ENCODE data around the gene PDE11A. TPM values are rescaled to one million over a fixed set of nuclear protein-coding genes. Genes with fewer than 3 reads are reported as not detected.

The PDE11A gene
- total RNA-seq, 2 donors from 2014 or later = 1.1 to 1.4 TPM

GRCh38 chr2:177748360-177748759 is 324.2 kb downstream of the PDE11A start:
- intact Hi-C loops (cut with DNase I) = loop anchor here in 1 of 2 donors (10.0 kb wide), 1 partner anchor 1756 kb away; no protein-coding TSS in a partner anchor
- DNase-seq (ENCODE audit: low spot score) = no peak

- intact Hi-C loops (cut with DNase I) = loop anchor here in 1 of 2 donors (10.0 kb wide), 1 partner anchor 1757 kb away; no protein-coding TSS in a partner anchor
- DNase-seq (ENCODE audit: low spot score) = no peak
Observed at GRCh38 chr2:177747384-177747783, 325.2 kb downstream of the PDE11A start.

DNA sequence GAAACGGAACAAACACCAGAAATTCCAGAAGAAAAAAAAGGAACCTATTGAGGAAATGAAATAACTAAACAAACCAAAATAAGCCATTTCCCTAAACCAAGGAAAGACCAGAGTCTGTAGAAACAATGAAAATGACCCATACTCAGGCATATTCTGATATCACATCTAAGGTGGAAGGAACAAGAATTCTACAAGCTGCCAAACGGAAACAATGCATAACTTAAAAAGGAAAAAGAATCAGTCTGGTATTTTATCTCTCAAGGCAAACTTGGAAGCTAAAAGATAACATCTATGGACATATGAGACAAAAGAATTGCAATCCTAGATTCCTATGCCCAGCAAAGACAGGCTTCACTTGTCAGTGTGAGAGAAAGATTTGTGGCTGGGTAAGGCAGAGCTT is 326.2 kb downstream of the PDE11A start:
- no peak for DNase-seq (ENCODE audit: low spot score)
- intact Hi-C loops (cut with DNase I) = loop anchor here in 1 of 2 donors (10.0 kb wide), 1 partner anchor 1758 kb away; no protein-coding TSS in a partner anchor

GRCh38 chr2:177745531-177745930 is 327.0 kb downstream of the PDE11A start:
- intact Hi-C loops (cut with DNase I) = loop anchor here in 1 of 2 donors (10.0 kb wide), 1 partner anchor 1759 kb away; no protein-coding TSS in a partner anchor
- DNase-seq (ENCODE audit: low spot score) = no peak

DNA sequence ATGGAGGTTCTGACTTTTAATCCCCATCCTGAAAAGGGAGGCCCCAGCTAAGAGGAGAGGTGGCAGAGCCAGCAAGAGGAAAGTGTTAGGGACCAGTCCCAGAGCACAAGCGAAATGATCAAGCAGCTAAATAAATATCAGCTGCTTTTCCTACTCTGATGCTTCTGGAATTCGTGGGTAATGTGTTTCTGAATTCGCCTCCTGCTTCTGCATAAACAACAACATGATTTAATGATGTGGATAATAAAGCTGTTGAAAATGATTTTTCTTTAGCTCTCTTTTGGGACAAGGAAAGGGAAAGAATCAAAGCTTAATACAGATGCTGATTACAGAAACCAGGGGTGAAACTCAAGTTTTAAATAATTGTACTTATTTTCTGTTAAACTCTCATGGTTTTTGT is 329.7 kb downstream of the PDE11A start:
- intact Hi-C loops (cut with DNase I) = loop anchor here in 1 of 2 donors (10.0 kb wide), 1 partner anchor 1762 kb away; no protein-coding TSS in a partner anchor
- DNase-seq (ENCODE audit: low spot score) = no peak

DNA sequence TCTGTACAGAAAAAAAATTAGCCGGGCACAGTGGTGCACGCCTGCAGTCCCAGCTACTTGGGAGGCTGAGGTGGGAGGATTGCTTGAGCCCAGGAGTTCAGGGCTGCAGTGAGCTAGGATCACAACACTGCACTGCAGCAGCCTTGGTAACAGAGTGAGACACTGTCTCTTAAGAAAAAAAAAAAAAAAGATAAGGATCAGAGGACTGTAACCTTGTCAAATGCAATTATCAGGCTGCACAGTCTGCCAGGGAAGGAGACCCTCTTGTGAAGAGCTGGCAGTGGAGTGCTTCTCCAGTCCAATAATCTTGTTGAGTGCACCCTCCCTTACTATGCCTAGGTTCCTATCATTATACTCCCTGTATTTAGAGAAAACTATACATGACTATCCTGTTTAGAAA is 330.7 kb downstream of the PDE11A start:
- intact Hi-C loops (cut with DNase I) = loop anchor here in 1 of 2 donors (10.0 kb wide), 1 partner anchor 1763 kb away; no protein-coding TSS in a partner anchor
- DNase-seq (ENCODE audit: low spot score) = no peak

DNA sequence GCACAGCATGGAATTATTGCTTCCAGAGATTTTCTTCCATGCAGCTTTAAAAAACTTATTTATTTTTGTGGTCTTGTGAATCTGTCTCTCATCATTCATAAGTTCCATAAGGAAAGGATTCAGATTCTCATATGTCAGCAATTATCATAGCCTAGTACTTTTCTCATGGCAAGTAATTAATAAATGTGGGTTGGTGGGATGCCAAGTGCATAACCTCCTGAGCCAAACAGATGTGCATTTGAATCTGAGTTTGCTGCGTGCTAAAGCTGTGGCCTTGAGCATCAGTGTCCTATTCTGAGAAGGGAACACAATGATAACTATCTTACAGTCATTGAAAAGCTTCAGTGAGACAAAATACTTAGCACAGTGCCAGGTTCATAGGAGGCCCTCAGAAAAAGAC is 331.9 kb downstream of the PDE11A start:
- intact Hi-C loops (cut with DNase I) = loop anchor here in 1 of 2 donors (10.0 kb wide), 1 partner anchor 1764 kb away; no protein-coding TSS in a partner anchor
- DNase-seq (ENCODE audit: low spot score) = no peak

DNA sequence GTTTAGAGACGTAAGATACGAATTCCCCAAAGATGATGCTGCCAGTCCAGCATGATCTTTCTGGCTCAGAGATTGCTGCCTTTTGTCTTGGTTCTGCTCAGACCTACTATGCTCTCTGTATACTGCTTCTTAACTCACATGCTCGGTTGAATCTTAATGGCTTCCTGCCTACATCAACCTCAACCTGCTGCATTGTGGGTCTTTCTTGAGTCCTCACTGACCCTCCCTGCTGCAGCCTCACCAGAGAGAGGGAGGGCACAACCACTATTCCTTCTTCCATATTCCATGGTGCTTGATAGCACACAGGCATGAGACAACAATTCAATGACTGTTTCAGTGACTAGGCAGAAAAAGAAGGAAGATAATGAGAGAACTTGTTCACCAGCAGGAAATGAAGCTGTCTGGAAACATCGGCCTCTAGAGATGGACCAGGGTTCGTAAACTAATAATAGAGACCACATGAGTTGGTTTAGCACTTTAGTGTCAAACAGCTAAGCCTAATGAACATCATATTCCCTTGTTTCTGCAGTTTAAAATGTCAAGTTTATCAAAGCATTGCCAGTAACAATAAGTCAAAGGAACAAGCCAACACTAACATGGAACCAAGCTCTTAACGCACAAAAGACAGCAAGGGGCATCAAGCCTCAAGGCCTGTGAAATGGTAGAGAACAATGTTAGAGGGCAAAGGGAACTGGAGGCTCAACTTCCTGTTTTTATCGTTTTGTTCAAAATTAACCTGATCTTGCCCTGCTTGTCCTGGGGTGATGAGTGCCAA is 333.9 kb downstream of the PDE11A start:
- intact Hi-C loops (cut with DNase I) = no loop called here
- DNase-seq (ENCODE audit: low spot score) = no peak

GRCh38 chr2:177735318-177735803 is 337.2 kb downstream of the PDE11A start:
- intact Hi-C loops (cut with DNase I) = no loop called here
- DNase-seq (ENCODE audit: low spot score) = no peak

GRCh38 chr2:177733322-177733855 is 339.2 kb downstream of the PDE11A start:
- no peak for DNase-seq (ENCODE audit: low spot score)
- intact Hi-C loops (cut with DNase I) = no loop called here

DNA sequence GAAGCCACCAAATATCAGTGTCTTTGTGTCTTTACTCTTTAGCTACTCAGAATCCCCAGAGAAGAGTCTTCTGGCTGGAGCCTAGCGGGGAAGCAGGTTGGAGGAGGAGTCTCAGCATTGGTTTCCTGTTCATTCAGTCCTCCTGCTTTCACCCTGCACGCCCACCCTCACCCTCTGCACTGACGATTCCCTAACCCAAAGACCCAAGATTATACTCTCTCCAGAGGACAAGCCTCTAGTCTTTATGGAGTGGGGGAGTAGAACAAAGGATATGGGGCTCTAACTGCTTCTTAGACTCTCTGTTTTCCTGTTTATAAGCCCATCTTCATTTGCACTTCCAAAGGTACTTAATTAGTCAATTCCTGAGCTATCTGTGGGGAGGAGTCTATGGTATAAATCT is 341.2 kb downstream of the PDE11A start:
- intact Hi-C loops (cut with DNase I) = no loop called here
- no peak for DNase-seq (ENCODE audit: low spot score)

- DNase-seq (ENCODE audit: low spot score) = no peak
- intact Hi-C loops (cut with DNase I) = no loop called here
Observed at GRCh38 chr2:177730792-177731191, 341.8 kb downstream of the PDE11A start.

GRCh38 chr2:177730363-177730762 is 342.2 kb downstream of the PDE11A start:
- intact Hi-C loops (cut with DNase I) = no loop called here
- no peak for DNase-seq (ENCODE audit: low spot score)

DNA sequence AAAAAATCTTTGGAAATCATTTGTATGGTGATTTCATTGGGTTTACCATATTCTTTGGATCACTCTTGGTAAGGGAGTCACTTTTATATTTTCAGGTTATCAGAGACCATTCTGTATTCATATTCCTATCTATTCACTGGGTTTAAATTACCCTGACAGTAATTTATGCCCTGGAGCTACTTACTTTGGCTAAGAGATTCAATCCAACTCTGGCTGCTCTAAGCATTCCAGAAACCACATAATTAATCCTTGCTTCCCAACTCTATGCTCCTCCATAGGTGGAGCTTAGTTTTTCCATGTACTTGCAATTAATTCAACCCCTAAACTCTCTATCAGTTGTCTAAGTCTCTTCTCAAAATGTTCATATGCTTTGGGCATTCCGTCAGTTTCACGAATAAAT is 343.7 kb downstream of the PDE11A start:
- DNase-seq (ENCODE audit: low spot score) = no peak
- intact Hi-C loops (cut with DNase I) = loop anchor here in 1 of 2 donors (10.0 kb wide), 1 partner anchor 394 kb away; no protein-coding TSS in a partner anchor

GRCh38 chr2:177728399-177728765 is 344.2 kb downstream of the PDE11A start:
- no peak for DNase-seq (ENCODE audit: low spot score)
- intact Hi-C loops (cut with DNase I) = loop anchor here in 1 of 2 donors (10.0 kb wide), 1 partner anchor 394 kb away; no protein-coding TSS in a partner anchor

DNA sequence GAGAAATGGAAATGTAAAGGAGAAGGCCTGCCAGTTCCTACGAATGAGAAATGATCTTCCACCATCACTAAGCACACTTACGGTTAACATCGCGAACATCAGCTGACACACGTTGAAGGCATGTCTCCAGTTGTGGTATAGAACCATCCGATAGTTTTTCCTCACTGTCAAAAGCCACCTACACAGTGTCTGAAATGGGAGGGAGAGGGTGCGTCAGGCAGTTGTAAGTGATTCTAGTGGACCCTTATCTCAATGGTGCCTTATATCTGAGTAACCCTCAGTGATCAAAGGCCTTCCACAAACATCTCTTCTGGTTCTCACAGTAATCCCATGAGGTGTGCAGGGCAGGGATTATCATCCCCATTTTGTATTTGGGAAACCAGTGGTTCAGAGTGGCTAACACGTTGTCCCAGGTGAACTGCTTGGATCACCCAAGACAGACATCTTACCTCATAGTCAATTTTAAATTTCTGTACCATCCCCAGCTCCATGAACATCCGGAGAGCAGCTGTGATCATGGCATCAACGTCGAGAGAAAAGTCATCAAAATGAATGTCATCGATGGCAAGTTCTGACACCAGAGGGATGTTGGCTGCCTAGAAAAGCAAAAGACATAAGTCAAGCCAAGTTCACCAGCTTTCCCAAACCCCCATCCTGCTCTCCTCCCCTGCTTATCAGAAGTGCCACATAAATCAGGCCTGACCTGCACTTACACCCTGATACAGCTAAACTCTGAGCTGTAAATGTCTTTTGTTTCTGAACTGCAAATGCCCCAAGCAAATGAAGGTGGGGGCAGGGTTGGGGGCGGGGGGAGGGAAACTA is 344.8 kb downstream of the PDE11A start:
- DNase-seq (ENCODE audit: low spot score) = no peak
- intact Hi-C loops (cut with DNase I) = loop anchor here in 1 of 2 donors (10.0 kb wide), 1 partner anchor 393 kb away; no protein-coding TSS in a partner anchor

- DNase-seq (ENCODE audit: low spot score) = no peak
- intact Hi-C loops (cut with DNase I) = loop anchor here in 1 of 2 donors (10.0 kb wide), 1 partner anchor 392 kb away; no protein-coding TSS in a partner anchor
Observed at GRCh38 chr2:177726931-177727348, 345.6 kb downstream of the PDE11A start.

DNA sequence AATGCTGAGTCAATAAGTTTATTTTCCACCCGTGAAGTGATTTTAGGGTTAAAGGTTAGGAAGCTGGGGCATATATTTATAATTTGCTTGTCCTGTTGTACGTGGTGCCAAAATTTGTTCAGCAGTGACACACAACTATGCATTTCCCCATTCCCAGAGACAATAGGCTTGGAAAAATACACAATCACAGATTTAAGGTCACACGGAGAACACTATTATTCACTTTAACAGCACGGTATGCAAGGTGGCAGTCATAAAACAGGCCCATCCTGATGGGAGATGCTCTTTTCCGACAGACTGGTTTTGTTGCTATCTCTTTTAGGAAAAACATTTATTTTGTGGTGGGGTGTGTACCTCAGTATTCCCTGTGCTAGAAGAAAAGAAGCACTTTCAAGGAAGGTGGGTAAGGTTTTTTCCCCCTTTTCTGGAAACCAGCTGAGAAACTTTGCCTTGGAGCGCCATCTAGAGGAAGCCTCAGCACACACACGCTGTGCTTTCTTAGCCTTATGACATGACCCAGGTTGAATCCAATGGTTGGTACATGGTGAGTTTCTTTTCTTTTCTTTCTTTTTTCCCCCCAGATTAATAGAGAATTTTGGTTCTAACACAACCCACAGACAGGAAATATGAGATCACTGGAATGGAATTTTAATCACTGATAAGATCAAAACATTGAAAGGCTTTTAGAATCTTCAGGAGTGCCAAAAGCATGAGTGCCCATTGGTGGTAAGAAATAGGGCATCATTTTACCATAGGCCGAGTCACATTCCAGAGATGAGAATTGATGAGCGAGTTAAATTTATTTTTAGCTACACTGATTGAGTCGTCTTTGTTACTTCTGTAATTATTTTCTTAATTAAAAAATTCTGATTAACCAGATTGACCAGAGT is 347.9 kb downstream of the PDE11A start:
- no peak for DNase-seq (ENCODE audit: low spot score)

More for the DNA sequence above, 347.9 kb downstream of the PDE11A start:
- intact Hi-C loops (cut with DNase I) = loop anchor here in 1 of 2 donors (10.0 kb wide), 1 partner anchor 390 kb away; no protein-coding TSS in a partner anchor
